Endodermal cell (in vitro differentiated cells): ENCODE measurements around the gene NT5C1A. TPM values are rescaled to one million over a fixed set of nuclear protein-coding genes. Genes with fewer than 3 reads are reported as not detected.

Experiments used
- DNase-seq: peaks from one replicate; pipeline ENCODE4 v3.0.0-alpha.2; 2017
- H3K27ac ChIP-seq: 2 replicates; pipeline ENCODE4 v1.5.1; 2013; ENCODE audit warnings: mild to moderate bottlenecking, low read depth, low read length, moderate library complexity
- H3K27me3 ChIP-seq: 2 replicates; pipeline ENCODE4 v1.6.1; 2013; ENCODE audit warnings: mild to moderate bottlenecking, low read length, moderate library complexity; ENCODE audit not compliant: insufficient read depth, control insufficient read depth, poor library complexity, severe bottlenecking
- H3K36me3 ChIP-seq: 2 replicates; pipeline ENCODE4 v1.7.0; 2013; ENCODE audit warnings: mild to moderate bottlenecking, low read length, moderate library complexity; ENCODE audit not compliant: control insufficient read depth, insufficient read depth
- H3K4me1 ChIP-seq: one replicate; pipeline ENCODE4 v1.7.0; 2013; ENCODE audit warnings: low read length; ENCODE audit not compliant: control insufficient read depth, insufficient read depth
- H3K4me3 ChIP-seq: 2 replicates; pipeline ENCODE4 v1.5.1; 2013; ENCODE audit warnings: mild to moderate bottlenecking, low read length, moderate library complexity
- H3K9ac ChIP-seq: 2 replicates; pipeline ENCODE4 v1.6.1; 2013; ENCODE audit warnings: mild to moderate bottlenecking, low read length, moderate library complexity; ENCODE audit not compliant: poor library complexity, severe bottlenecking; ENCODE audit errors: extremely low read depth
- H3K9me3 ChIP-seq: 2 replicates; pipeline ENCODE4 v1.6.1; 2013; ENCODE audit warnings: mild to moderate bottlenecking, low read length, moderate library complexity; ENCODE audit not compliant: control insufficient read depth
- H3K27ac Mint-ChIP-seq: 2 replicates; pipeline ENCODE4 v1.8.0; 2020; ENCODE audit warnings: mixed read lengths
- H3K27me3 Mint-ChIP-seq: 2 replicates; pipeline ENCODE4 v1.8.0; 2021; ENCODE audit warnings: mild to moderate bottlenecking, mixed read lengths; ENCODE audit not compliant: insufficient read depth
- H3K36me3 Mint-ChIP-seq: 2 replicates; pipeline ENCODE4 v1.8.0; 2020; ENCODE audit warnings: low read depth, mixed read lengths
- H3K4me1 Mint-ChIP-seq: 2 replicates; pipeline ENCODE4 v1.8.0; 2020; ENCODE audit warnings: mixed read lengths
- H3K4me3 Mint-ChIP-seq: 2 replicates; pipeline ENCODE4 v1.8.0; 2020; ENCODE audit warnings: mild to moderate bottlenecking, moderate library complexity, mixed read lengths
- H3K9me3 Mint-ChIP-seq: 2 replicates; pipeline ENCODE4 v1.8.0; 2020; ENCODE audit warnings: mild to moderate bottlenecking, mixed read lengths
- CTCF ChIP-seq: fragments of 200-600 bp; sonication (generic); conservative IDR thresholded peaks from 2 replicates; pipeline ENCODE4 v1.5.0; 2021; ENCODE audit warnings: antibody characterized with exemption, mild to moderate bottlenecking
- WGBS, 2 experiments: methylation state at CpG; one replicate each; pipeline versions ENCODE4 v1.1.5 to v1.1.7; 2013; ENCODE audit warnings: missing lambda C conversion rate in 2 of 2, mixed read lengths in 1 of 2; ENCODE audit not compliant: insufficient coverage in 1 of 2, insufficient read length in 1 of 2; 5-methylcytosine and 5-hydroxymethylcytosine counted together
- total RNA-seq, 2 donors: library from RNA; stranded (reverse); fragmentation: NEBNext Ultra II Directional in 1 of 2; extraction: Animal tissue kit (Norgen Biotek cat#: 25700) in 1 of 2; gene quantifications; 2 replicates in 1 of 2; 3 replicates in 1 of 2; pipeline ENCODE4 v1.2.1, GENCODE V29; 2021

NT5C1A gene
- total RNA-seq, 2 donors from 2014 or later = not detected

GRCh38 chr1:39659110-39659509, 12.8 kb downstream of the NT5C1A start:
- Mint-ChIP-seq H3K36me3 (no peaks in the 10 kb centered on the region), H3K27ac (no peak overlapping the region), H3K4me3 (no peak overlapping the region), H3K27me3 (peaks cover 100% of the 10 kb centered on the region), H3K4me1 (no peaks in the 10 kb centered on the region), H3K9me3 (no peaks in the 10 kb centered on the region)
- Histone ChIP-seq H3K36me3 (no peaks in the 10 kb centered on the region), H3K9me3 (no peaks in the 10 kb centered on the region), H3K27me3 (peaks cover 98% of the 10 kb centered on the region), H3K27ac (no peak overlapping the region), H3K9ac (no peak overlapping the region), H3K4me1 (no peaks in the 10 kb centered on the region), H3K4me3 (no peak overlapping the region)
- WGBS, 2 experiments = 83 to 91% methylated on average over 11 to 12 of the region's 12 CpGs
- no peak for TF ChIP-seq CTCF
- DNase-seq = no peak

- peak; percentile 93 for DNase-seq
- peaks cover 95% of the 10 kb centered on the region for H3K27me3 ChIP-seq
- H3K4me1 ChIP-seq = no peaks in the 10 kb centered on the region
- Mint-ChIP-seq H3K4me3 (no peak overlapping the region), H3K4me1 (no peaks in the 10 kb centered on the region), H3K27ac (no peak overlapping the region), H3K9me3 (no peaks in the 10 kb centered on the region), H3K27me3 (peaks cover 98% of the 10 kb centered on the region), H3K36me3 (no peaks in the 10 kb centered on the region)
- no peaks in the 10 kb centered on the region for H3K9me3 ChIP-seq
- no peak overlapping the region for H3K27ac ChIP-seq
- H3K36me3 ChIP-seq = no peaks in the 10 kb centered on the region
- no peak overlapping the region for H3K4me3 ChIP-seq
- peak; percentile 93 for TF ChIP-seq CTCF
- no peak overlapping the region for H3K9ac ChIP-seq
- WGBS, 2 experiments = 0 to 19% methylated on average over 2 to 6 of the region's 6 CpGs
Observed at GRCh38 chr1:39657923-39658485, 13.9 kb downstream of the NT5C1A start.

GRCh38 chr1:39657402-39657801, 14.5 kb downstream of the NT5C1A start:
- Mint-ChIP-seq H3K27me3 (peaks cover 97% of the 10 kb centered on the region), H3K27ac (no peak overlapping the region), H3K4me3 (no peak overlapping the region), H3K36me3 (no peaks in the 10 kb centered on the region), H3K4me1 (no peaks in the 10 kb centered on the region), H3K9me3 (no peaks in the 10 kb centered on the region)
- no peaks in the 10 kb centered on the region for H3K36me3 ChIP-seq
- no peak for DNase-seq
- H3K27ac ChIP-seq = no peak overlapping the region
- H3K27me3 ChIP-seq = peaks cover 89% of the 10 kb centered on the region
- no peaks in the 10 kb centered on the region for H3K9me3 ChIP-seq
- no peak for TF ChIP-seq CTCF
- WGBS, 2 experiments = 58 to 71% methylated on average over 3 of the region's 3 CpGs
- H3K4me1 ChIP-seq = no peaks in the 10 kb centered on the region
- no peak overlapping the region for H3K9ac ChIP-seq
- no peak overlapping the region for H3K4me3 ChIP-seq
